ENCODE results near the gene CNPY3. TPM values are rescaled to one million over a fixed set of nuclear protein-coding genes. Genes with fewer than 3 reads are reported as not detected.
"Not testable (repeated sequence)": the region's sequence is repeated elsewhere in the genome, so short reads cannot be mapped to it uniquely, and the experiment has no call there.

CNPY3 gene
- total and polyA plus RNA-seq, 2 donors (not counting 1 experiment from before 2014, with no cell fraction given): 30.3 to 30.4 TPM

GRCh38 chr6:42939810-42940167, 10.5 kb downstream of the CNPY3 start:
- no peak overlapping the region for H2AFZ ChIP-seq (ENCODE audit: low read length)
- no peak overlapping the region for H3K9ac ChIP-seq (ENCODE audit: insufficient read depth, low read length)
- no peak for DNase-seq (ENCODE audit: low read depth in 2 of 2)
- no peak overlapping the region for H3K27ac ChIP-seq (ENCODE audit: insufficient read depth, low read length)
- H3K27me3 ChIP-seq (ENCODE audit: control insufficient read depth, insufficient read depth, low read length): no peaks in the 10 kb centered on the region
- H3K4me3 ChIP-seq (replicated peaks in 1 of 4; ENCODE audit: control extremely low read depth in 1 of 4, insufficient read depth in 1 of 4, low read depth in 3 of 4, low read length in 4 of 4): no peak overlapping the region
- H3K79me2 ChIP-seq (ENCODE audit: control insufficient read depth, insufficient read depth, low read length): no peaks in the 10 kb centered on the region
- H4K20me1 ChIP-seq (ENCODE audit: control insufficient read depth, extremely low read depth, insufficient read depth, low read length): no peaks in the 10 kb centered on the region
- no peak for TF ChIP-seq EZH2 (IDR thresholded peaks at IDR 0.05; ENCODE audit: low read length, missing control alignments)
- TF ChIP-seq CTCF (conservative IDR thresholded peaks at IDR 0.05 in 1 of 2, IDR thresholded peaks at IDR 0.05 in 1 of 2; ENCODE audit: low read depth in 1 of 2, low read length in 2 of 2): no peak
- no peak overlapping the region for H3K4me2 ChIP-seq (ENCODE audit: extremely low read depth, insufficient read depth, low read length)
- no peaks in the 10 kb centered on the region for H3K4me1 ChIP-seq (ENCODE audit: control insufficient read depth, extremely low read depth, insufficient read depth, low read length)
- no peaks in the 10 kb centered on the region for H3K9me3 ChIP-seq (ENCODE audit: control insufficient read depth, insufficient read depth, low read depth, low read length)
- H3K36me3 ChIP-seq (ENCODE audit: control insufficient read depth, insufficient read depth, low read length): peaks cover 15% of the 10 kb centered on the region

- Histone ChIP-seq H3K4me1 (ENCODE audit: control insufficient read depth, extremely low read depth, insufficient read depth, low read length) (no peaks in the 10 kb centered on the region), H3K27me3 (ENCODE audit: control insufficient read depth, insufficient read depth, low read length) (no peaks in the 10 kb centered on the region), H3K36me3 (ENCODE audit: control insufficient read depth, insufficient read depth, low read length) (peaks cover 12% of the 10 kb centered on the region), H3K4me3 (replicated peaks in 1 of 4; ENCODE audit: control extremely low read depth in 1 of 4, insufficient read depth in 1 of 4, low read depth in 3 of 4, low read length in 4 of 4) (no peak overlapping the region), H3K9me3 (ENCODE audit: control insufficient read depth, insufficient read depth, low read depth, low read length) (no peaks in the 10 kb centered on the region), H2AFZ (ENCODE audit: low read length) (no peak overlapping the region), H3K9ac (ENCODE audit: insufficient read depth, low read length) (no peak overlapping the region), H3K4me2 (ENCODE audit: extremely low read depth, insufficient read depth, low read length) (no peak overlapping the region), H3K27ac (ENCODE audit: insufficient read depth, low read length) (no peak overlapping the region), H4K20me1 (ENCODE audit: control insufficient read depth, extremely low read depth, insufficient read depth, low read length) (no peaks in the 10 kb centered on the region), H3K79me2 (ENCODE audit: control insufficient read depth, insufficient read depth, low read length) (no peaks in the 10 kb centered on the region)
- DNase-seq (ENCODE audit: low read depth in 2 of 2): no peak
- TF ChIP-seq CTCF (conservative IDR thresholded peaks at IDR 0.05 in 1 of 2, IDR thresholded peaks at IDR 0.05 in 1 of 2; ENCODE audit: low read depth in 1 of 2, low read length in 2 of 2) (no peak), EZH2 (IDR thresholded peaks at IDR 0.05; ENCODE audit: low read length, missing control alignments) (no peak)
These were observed 11.3 kb downstream of the CNPY3 start for GRCh38 chr6:42940493-42941045.

- not testable (repeated sequence) for H3K36me3 ChIP-seq (ENCODE audit: control insufficient read depth, insufficient read depth, low read length); H3K4me1 ChIP-seq (ENCODE audit: control insufficient read depth, extremely low read depth, insufficient read depth, low read length); H3K79me2 ChIP-seq (ENCODE audit: control insufficient read depth, insufficient read depth, low read length); H3K4me2 ChIP-seq (ENCODE audit: extremely low read depth, insufficient read depth, low read length); H3K27ac ChIP-seq (ENCODE audit: insufficient read depth, low read length); H4K20me1 ChIP-seq (ENCODE audit: control insufficient read depth, extremely low read depth, insufficient read depth, low read length); H3K27me3 ChIP-seq (ENCODE audit: control insufficient read depth, insufficient read depth, low read length); H3K4me3 ChIP-seq (replicated peaks in 1 of 4; ENCODE audit: control extremely low read depth in 1 of 4, insufficient read depth in 1 of 4, low read depth in 3 of 4, low read length in 4 of 4); DNase-seq (ENCODE audit: low read depth in 2 of 2); H2AFZ ChIP-seq (ENCODE audit: low read length); H3K9ac ChIP-seq (ENCODE audit: insufficient read depth, low read length); H3K9me3 ChIP-seq (ENCODE audit: control insufficient read depth, insufficient read depth, low read depth, low read length)
These were observed 12.1 kb downstream of the CNPY3 start for GRCh38 chr6:42941356-42941755.

Data from fibroblast of lung (primary cell).